BJ (cell line): ENCODE data around the gene NDUFB7. TPM values are rescaled to one million over a fixed set of nuclear protein-coding genes. Genes with fewer than 3 reads are reported as not detected.

Experiments used
- CTCF ChIA-PET: fragments of 350-600 bp; formaldehyde crosslinking; extraction: SDS; loops from one replicate; lab custom pipeline; 2021; ENCODE audit warnings: antibody characterized with exemption, inconsistent platforms; lab: Yijun Ruan, JAX
- POLR2A ChIA-PET: fragments of 300-600 bp; sonication (Branson Sonifier 250); formaldehyde crosslinking; extraction: SDS; loops from one replicate; lab custom pipeline; 2021; ENCODE audit warnings: antibody characterized with exemption; lab: Charles Lee
- DNase-seq: peaks from one replicate; pipeline ENCODE4 v3.0.0-alpha.2; 2011; ENCODE audit warnings: low read depth
- H3K27me3 ChIP-seq: 2 replicates; pipeline ENCODE4 v1.6.0; 2011; ENCODE audit warnings: low read length; ENCODE audit not compliant: control insufficient read depth, insufficient read depth
- H3K36me3 ChIP-seq: 2 replicates; pipeline ENCODE4 v1.5.1; 2011; ENCODE audit warnings: low read length; ENCODE audit not compliant: control insufficient read depth, insufficient read depth
- H3K4me3 ChIP-seq: 2 replicates; pipeline ENCODE4 v1.5.1; 2011; ENCODE audit warnings: low read depth, mild to moderate bottlenecking, control low read depth, low read length
- polyA plus RNA-seq: library from polyadenylated mRNA; depleted of rRNA; stranded (reverse); fragments of >200 nt; gene quantifications from 2 replicates; pipeline ENCODE4 v1.2.3, GENCODE V29; 2011
- TF ChIP-seq, protein P1 (sequence below): IDR thresholded peaks from 2 replicates; pipeline ENCODE4 v1.5.1; 2011; ENCODE audit warnings: low read depth, mild to moderate bottlenecking, control low read depth, inconsistent platforms, low read length, moderate library complexity; ENCODE audit not compliant: insufficient read depth

NDUFB7 gene
- polyA plus RNA-seq, 1 experiment = 147 TPM

DNA sequence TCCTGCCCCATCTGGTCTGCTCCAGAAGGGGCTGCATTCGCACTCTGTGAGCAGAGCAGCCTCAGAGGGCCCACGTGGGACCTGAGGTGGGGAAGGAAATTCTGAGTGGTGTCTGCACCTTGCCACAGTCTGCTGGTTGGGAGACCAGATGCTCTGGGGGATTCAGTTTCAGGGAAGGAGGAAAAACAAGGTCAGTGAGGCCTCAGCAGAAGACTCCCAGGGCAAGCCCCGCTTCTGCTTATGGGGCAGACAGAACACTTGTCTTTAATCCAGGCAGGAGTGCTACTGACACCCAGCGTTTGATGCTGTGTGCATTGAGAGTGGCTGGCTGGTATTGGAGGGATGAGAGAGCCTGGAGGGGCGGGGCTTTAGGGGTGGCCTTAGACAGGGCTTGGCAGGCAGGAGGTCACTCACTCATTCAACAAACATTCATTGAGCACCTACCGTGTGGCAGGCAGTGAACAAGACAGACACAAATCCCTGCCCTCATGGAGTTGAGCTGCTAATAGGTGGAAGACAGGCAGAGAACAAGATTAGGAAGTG lies 6.1 kb upstream of the NDUFB7 start:
- Histone ChIP-seq H3K27me3 (no peaks in the 10 kb centered on the region), H3K4me3 (no peak overlapping the region), H3K36me3 (no peaks in the 10 kb centered on the region)
- TF ChIP-seq, protein P1, sequence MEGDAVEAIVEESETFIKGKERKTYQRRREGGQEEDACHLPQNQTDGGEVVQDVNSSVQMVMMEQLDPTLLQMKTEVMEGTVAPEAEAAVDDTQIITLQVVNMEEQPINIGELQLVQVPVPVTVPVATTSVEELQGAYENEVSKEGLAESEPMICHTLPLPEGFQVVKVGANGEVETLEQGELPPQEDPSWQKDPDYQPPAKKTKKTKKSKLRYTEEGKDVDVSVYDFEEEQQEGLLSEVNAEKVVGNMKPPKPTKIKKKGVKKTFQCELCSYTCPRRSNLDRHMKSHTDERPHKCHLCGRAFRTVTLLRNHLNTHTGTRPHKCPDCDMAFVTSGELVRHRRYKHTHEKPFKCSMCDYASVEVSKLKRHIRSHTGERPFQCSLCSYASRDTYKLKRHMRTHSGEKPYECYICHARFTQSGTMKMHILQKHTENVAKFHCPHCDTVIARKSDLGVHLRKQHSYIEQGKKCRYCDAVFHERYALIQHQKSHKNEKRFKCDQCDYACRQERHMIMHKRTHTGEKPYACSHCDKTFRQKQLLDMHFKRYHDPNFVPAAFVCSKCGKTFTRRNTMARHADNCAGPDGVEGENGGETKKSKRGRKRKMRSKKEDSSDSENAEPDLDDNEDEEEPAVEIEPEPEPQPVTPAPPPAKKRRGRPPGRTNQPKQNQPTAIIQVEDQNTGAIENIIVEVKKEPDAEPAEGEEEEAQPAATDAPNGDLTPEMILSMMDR = no peak
- ChIA-PET POLR2A (no interaction called here), CTCF (interaction anchor here (2.9 kb wide), 1 partner anchor 108 kb away, joined by 8 read pairs; no protein-coding TSS in a partner anchor)
- DNase-seq = no peak

DNA sequence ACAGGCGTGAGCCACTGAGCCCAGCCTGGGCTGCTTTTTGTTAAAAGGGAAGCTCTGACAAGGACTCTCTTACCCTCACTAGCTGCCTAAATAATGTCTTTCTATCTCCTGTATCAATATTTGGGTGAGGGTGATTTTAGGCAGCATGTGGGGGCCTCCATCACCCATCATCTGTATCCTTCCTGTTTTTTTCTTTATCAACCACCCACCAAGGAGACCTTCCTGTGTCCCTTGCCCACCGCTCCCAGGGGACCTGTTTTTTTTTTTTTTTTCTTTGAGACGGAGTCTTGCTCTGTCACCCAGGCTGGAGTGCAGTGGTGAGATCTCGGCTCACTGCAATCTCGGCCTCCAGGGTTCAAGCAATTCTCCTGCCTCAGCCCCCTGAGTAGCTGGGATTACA lies 5.4 kb upstream of the NDUFB7 start:
- TF ChIP-seq, protein P1 = no peak
- Histone ChIP-seq H3K4me3 (no peak overlapping the region), H3K36me3 (no peaks in the 10 kb centered on the region), H3K27me3 (no peaks in the 10 kb centered on the region)
- ChIA-PET CTCF (interaction anchor here (1.4 to 2.9 kb wide), 2 partner anchors 109 to 311 kb away, joined by 3 to 8 read pairs; no protein-coding TSS in a partner anchor), POLR2A (no interaction called here)
- no peak for DNase-seq

DNA sequence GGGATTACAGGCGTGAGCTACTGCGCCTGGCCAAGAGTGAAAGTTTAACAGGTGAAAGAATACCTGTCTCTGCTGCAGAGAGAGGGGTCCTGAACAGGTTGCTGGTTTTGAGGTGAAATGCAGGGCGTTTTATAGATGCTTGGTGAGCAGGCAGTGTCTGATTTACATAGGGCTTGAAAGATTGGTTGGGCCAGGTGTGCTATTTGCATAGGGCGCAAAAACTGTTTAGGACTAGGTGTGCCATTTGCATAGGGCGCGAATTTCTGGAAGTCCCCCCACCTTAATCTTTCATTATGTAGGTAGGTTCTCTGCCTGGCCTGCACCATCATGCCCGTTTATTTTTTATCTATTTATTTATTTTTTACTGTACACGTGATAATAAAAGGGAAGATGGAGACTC lies 4.5 kb upstream of the NDUFB7 start:
- no peak for DNase-seq
- no peak overlapping the region for H3K4me3 ChIP-seq
- CTCF ChIA-PET = interaction anchor here (1.4 to 5.4 kb wide), 3 partner anchors 109 to 311 kb away, joined by 3 to 62 read pairs (median 8); no protein-coding TSS in a partner anchor
- TF ChIP-seq, protein P1 = no peak
- POLR2A ChIA-PET = no interaction called here
- no peaks in the 10 kb centered on the region for H3K36me3 ChIP-seq
- no peaks in the 10 kb centered on the region for H3K27me3 ChIP-seq

DNA sequence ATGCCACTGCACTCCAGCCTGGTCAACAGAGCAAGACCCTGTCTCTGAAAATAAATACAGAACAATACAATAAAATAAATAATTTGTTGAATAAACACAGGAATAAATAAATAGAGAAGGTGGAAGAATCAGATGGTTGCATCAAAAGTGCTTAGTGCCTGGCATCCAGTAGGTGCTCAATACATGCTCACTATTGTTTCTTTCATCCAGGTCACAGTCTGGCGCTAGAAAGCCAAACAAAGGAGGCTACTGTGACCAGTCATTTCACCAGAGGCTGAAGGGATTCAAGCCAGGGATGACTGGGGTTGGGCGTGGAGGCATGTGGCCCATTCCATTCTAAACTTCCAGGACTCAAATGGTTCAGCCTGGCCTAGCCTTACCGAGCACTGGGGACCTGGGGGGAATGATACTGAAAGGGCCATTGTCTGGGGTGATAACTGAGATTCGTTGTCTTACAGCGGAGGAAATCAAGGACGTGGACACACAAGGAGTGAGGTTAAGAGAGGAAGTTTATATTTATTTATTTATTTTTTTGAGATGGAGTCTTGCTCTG lies 3.6 kb upstream of the NDUFB7 start:
- POLR2A ChIA-PET = no interaction called here
- CTCF ChIA-PET = interaction anchor here (1.3 to 5.4 kb wide), 3 partner anchors 109 to 302 kb away, joined by 5 to 62 read pairs (median 28); partner anchors contain the start of gene ZNF333
- no peaks in the 10 kb centered on the region for H3K36me3 ChIP-seq
- H3K27me3 ChIP-seq = no peaks in the 10 kb centered on the region
- H3K4me3 ChIP-seq = no peak overlapping the region
- DNase-seq = no peak
- TF ChIP-seq, protein P1 = no peak

DNA sequence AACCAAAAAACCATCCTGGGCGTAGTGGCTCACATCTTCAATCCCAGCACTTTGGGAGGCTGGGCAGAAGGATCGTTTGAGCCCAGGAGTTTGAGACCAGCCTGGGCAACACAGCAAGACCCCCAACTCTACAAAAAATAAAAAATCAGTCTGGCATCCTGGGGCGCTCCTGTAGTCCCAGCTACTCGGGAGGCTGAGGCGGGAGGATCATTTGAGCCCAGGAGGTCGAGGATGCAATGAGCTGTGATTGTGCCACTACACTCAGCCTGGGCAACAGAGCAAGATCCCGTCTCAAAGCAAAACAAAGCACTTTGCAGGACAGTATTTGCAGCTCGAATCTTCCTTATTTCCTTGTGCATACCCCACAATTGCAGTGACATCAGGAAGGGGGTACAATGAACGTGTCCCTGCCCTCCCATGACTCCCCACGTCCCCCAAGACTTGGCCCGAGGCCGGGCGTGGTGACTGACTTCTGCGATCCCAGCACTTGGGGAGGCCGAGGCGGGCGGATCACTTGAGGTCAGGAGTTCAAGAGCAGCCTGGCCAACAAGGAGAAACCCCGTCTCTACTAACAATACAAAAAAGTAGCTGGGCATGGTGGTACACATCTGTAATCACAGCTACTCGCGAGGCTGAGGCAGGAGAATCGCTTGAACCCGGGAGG lies 870 bp downstream of the NDUFB7 start:
- peak overlapping the region; percentile 95 for H3K4me3 ChIP-seq
- TF ChIP-seq, protein P1 = no peak
- peaks cover 7% of the 10 kb centered on the region for H3K36me3 ChIP-seq
- POLR2A ChIA-PET = interaction anchor here (0.5 kb wide), 1 partner anchor 23 kb away, joined by 3 read pairs; no protein-coding TSS in a partner anchor
- CTCF ChIA-PET = interaction anchor here (1.0 to 9.9 kb wide), 6 partner anchors 15 to 321 kb away, joined by 3 to 62 read pairs (median 7); no protein-coding TSS in a partner anchor
- H3K27me3 ChIP-seq = no peaks in the 10 kb centered on the region
- DNase-seq = no peak
